Measurements from ENCODE around the gene ASB10. TPM values are rescaled to one million over a fixed set of nuclear protein-coding genes. Genes with fewer than 3 reads are reported as not detected.

ASB10 gene
- total RNA-seq, 1 experiment from 2014 or later: not detected

Other genes with a start within 250 kb of the ASB10 start
- gene KCNH2, start 208.9 kb downstream of the ASB10 start, total RNA-seq (2014; rRNA removed; shearing (Covaris generic)): 0.80 and 1.3 TPM in 2 replicates
- gene NOS3, start 196.2 kb downstream of the ASB10 start, total RNA-seq (2014; rRNA removed; shearing (Covaris generic)): 0.39 and 0.46 TPM in 2 replicates
- not detected in 2 replicates for gene ATG9B, start 162.8 kb downstream of the ASB10 start, total RNA-seq (2014; rRNA removed; shearing (Covaris generic))
- gene ABCB8, start 158.8 kb downstream of the ASB10 start, total RNA-seq (2014; rRNA removed; shearing (Covaris generic)): 44.2 and 49.1 TPM in 2 replicates
- 0.12 and 1.5 TPM in 2 replicates for gene ASIC3, start 138.7 kb downstream of the ASB10 start, total RNA-seq (2014; rRNA removed; shearing (Covaris generic))
- 56.6 and 63.8 TPM in 2 replicates for gene CDK5, start 129.4 kb downstream of the ASB10 start, total RNA-seq (2014; rRNA removed; shearing (Covaris generic))
- 157 and 195 TPM in 2 replicates for gene SLC4A2, start 127.7 kb downstream of the ASB10 start, total RNA-seq (2014; rRNA removed; shearing (Covaris generic))
- gene FASTK, start 106.4 kb downstream of the ASB10 start, total RNA-seq (2014; rRNA removed; shearing (Covaris generic)): 93.8 and 111 TPM in 2 replicates
- gene TMUB1, start 103.8 kb downstream of the ASB10 start, total RNA-seq (2014; rRNA removed; shearing (Covaris generic)): 51.2 and 61.3 TPM in 2 replicates
- 41.6 and 72.6 TPM in 2 replicates for gene AGAP3, start 100.8 kb downstream of the ASB10 start, total RNA-seq (2014; rRNA removed; shearing (Covaris generic))
- not detected in 2 replicates for gene GBX1, start 19.6 kb downstream of the ASB10 start, total RNA-seq (2014; rRNA removed; shearing (Covaris generic))
- not detected in 2 replicates for gene H2BK1, start 23.2 kb upstream of the ASB10 start, total RNA-seq (2014; rRNA removed; shearing (Covaris generic))
- gene ABCF2, start 40.0 kb upstream of the ASB10 start, total RNA-seq (2014; rRNA removed; shearing (Covaris generic)): 116 and 126 TPM in 2 replicates
- 38.3 and 43.5 TPM in 2 replicates for gene CHPF2, start 45.2 kb upstream of the ASB10 start, total RNA-seq (2014; rRNA removed; shearing (Covaris generic))
- 25.6 and 29.9 TPM in 2 replicates for gene SMARCD3, start 61.4 kb upstream of the ASB10 start, total RNA-seq (2014; rRNA removed; shearing (Covaris generic))
- 128 and 131 TPM in 2 replicates for gene NUB1, start 154.6 kb upstream of the ASB10 start, total RNA-seq (2014; rRNA removed; shearing (Covaris generic))
- gene WDR86, start 222.8 kb upstream of the ASB10 start, total RNA-seq (2014; rRNA removed; shearing (Covaris generic)): 0.06 and 0.48 TPM in 2 replicates

Measured in Daoy (cell line).